NCI-H2196 treated with DMSO at 0.1 percent for 48 hours (cell line): ENCODE measurements around the gene HOXC10.

ENCODE experiments used
- DNase-seq: peaks from one replicate; lab custom pipeline; 2025; ENCODE audit not compliant: unreplicated experiment; lab: John Stamatoyannopoulos, UW

The HOXC10 gene

DNA sequence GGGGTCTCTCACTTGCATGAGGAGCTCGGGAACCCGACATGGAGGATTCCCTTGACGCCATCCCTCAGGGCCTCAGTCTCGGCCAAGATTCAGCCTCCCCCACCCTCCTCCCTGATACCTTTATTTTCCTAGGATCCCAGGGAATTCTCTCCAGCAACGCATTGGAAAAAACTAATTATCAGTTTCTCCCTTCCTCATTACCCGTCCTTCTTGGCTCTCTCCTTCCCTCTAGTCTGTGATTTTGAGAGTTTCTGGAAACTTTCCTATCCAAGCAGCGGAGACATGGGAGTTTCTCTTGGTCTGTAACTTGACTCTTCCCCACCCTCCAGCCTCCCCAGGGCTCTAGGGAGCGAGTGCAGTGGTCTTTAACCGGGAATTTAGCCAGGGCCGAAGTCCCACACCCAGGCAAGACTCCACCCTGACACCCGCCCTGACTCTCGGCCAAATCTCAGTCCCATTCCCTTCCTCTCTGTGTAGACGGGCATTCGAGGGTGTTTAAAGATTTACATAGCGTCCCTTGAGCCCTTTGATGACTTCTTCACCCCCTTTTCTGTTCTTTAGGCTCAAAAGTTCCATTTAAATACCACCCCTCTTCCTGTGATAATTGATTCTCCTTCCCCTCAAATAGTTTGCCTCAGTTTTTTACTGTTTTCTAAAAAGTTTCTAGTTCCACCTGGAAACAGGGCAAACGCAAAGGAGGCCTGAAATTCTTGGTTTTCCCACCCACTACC, 54.6 kb downstream of the HOXC10 start:
- no peak for DNase-seq
